ENCODE results near the gene SLC29A1. TPM values are rescaled to one million over a fixed set of nuclear protein-coding genes. Genes with fewer than 3 reads are reported as not detected.

Gene SLC29A1
- total and polyA plus RNA-seq, 9 of the 15 experiments (the other 6 are each of a cell fraction or from before 2014, with no cell fraction given) = 18.9 to 170 (median 57.7) TPM

DNA sequence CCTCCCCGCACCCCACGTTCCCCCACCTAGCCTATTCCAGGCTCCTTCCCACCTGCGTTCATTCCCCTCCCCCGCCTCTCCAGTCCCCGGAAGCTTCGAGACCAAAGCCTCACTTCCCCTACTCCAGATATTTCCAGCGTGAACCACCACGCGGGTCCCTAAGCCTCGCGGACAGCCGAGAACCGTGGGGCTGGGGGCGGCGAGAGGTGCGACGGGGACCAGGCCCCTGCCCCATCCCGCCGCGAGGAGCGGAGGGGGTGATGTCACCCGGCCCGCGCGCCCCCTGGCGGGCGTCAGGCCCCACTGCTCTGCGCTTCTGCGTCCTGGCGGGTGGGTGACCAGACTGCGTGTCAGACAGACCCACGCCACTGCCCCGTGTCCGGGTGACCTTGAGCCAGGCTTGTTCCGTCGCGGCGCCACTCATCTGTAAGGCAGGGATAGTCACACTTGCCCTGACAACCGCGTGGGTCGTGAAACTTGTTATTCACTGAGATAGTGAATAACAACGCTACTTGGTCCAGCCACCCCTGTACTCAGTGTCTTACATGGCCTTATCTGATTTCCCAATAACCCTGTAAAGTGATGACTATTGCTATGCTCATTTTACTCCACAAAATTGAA lies 14.5 kb downstream of the SLC29A1 start (continued):
- TF ChIP-seq, protein P1, sequence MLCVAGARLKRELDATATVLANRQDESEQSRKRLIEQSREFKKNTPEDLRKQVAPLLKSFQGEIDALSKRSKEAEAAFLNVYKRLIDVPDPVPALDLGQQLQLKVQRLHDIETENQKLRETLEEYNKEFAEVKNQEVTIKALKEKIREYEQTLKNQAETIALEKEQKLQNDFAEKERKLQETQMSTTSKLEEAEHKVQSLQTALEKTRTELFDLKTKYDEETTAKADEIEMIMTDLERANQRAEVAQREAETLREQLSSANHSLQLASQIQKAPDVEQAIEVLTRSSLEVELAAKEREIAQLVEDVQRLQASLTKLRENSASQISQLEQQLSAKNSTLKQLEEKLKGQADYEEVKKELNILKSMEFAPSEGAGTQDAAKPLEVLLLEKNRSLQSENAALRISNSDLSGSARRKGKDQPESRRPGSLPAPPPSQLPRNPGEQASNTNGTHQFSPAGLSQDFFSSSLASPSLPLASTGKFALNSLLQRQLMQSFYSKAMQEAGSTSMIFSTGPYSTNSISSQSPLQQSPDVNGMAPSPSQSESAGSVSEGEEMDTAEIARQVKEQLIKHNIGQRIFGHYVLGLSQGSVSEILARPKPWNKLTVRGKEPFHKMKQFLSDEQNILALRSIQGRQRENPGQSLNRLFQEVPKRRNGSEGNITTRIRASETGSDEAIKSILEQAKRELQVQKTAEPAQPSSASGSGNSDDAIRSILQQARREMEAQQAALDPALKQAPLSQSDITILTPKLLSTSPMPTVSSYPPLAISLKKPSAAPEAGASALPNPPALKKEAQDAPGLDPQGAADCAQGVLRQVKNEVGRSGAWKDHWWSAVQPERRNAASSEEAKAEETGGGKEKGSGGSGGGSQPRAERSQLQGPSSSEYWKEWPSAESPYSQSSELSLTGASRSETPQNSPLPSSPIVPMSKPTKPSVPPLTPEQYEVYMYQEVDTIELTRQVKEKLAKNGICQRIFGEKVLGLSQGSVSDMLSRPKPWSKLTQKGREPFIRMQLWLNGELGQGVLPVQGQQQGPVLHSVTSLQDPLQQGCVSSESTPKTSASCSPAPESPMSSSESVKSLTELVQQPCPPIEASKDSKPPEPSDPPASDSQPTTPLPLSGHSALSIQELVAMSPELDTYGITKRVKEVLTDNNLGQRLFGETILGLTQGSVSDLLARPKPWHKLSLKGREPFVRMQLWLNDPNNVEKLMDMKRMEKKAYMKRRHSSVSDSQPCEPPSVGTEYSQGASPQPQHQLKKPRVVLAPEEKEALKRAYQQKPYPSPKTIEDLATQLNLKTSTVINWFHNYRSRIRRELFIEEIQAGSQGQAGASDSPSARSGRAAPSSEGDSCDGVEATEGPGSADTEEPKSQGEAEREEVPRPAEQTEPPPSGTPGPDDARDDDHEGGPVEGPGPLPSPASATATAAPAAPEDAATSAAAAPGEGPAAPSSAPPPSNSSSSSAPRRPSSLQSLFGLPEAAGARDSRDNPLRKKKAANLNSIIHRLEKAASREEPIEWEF (CRISPR knock-in tag; IDR thresholded peaks at IDR 0.05) = no peak
- TF ChIP-seq MAFG (tag; conservative IDR thresholded peaks at IDR 0.05) (no peak), JUNB (CRISPR knock-in tag; conservative IDR thresholded peaks at IDR 0.05) (peak; percentile 61), FIP1L1 (IDR thresholded peaks at IDR 0.05; ENCODE audit: low read depth, low read length, poor library complexity, severe bottlenecking) (peak; percentile 46), HNRNPLL (IDR thresholded peaks at IDR 0.05; ENCODE audit: low read depth, low read length, poor library complexity, severe bottlenecking) (no peak), NEUROD1 (IDR thresholded peaks at IDR 0.05; ENCODE audit: borderline replicate concordance, low read depth, low read length, partially characterized antibody) (peak; percentile 65), HDAC6 (IDR thresholded peaks at IDR 0.05; ENCODE audit: low read depth, low read length) (0 out of 2 replicates have a peak, but pooled peaks have one; percentile 27), SIN3A (IDR thresholded peaks at IDR 0.05; ENCODE audit: borderline replicate concordance in 2 of 2, control insufficient read depth in 1 of 2, low read depth in 2 of 2, low read length in 2 of 2) (no peak), ZKSCAN1 (IDR thresholded peaks at IDR 0.05; ENCODE audit: low read depth, low read length) (no peak; the same call in 1 of the 2 replicates), HSF4 (CRISPR knock-in tag; IDR thresholded peaks at IDR 0.05; ENCODE audit: borderline replicate concordance) (no peak), ZNF444 (CRISPR knock-in tag; IDR thresholded peaks at IDR 0.05) (no peak), ZNF175 (CRISPR knock-in tag; IDR thresholded peaks at IDR 0.05; ENCODE audit: low read depth) (peak; percentile 76; the same call in 1 of the 2 replicates)
- TF ChIP-seq, protein P2, sequence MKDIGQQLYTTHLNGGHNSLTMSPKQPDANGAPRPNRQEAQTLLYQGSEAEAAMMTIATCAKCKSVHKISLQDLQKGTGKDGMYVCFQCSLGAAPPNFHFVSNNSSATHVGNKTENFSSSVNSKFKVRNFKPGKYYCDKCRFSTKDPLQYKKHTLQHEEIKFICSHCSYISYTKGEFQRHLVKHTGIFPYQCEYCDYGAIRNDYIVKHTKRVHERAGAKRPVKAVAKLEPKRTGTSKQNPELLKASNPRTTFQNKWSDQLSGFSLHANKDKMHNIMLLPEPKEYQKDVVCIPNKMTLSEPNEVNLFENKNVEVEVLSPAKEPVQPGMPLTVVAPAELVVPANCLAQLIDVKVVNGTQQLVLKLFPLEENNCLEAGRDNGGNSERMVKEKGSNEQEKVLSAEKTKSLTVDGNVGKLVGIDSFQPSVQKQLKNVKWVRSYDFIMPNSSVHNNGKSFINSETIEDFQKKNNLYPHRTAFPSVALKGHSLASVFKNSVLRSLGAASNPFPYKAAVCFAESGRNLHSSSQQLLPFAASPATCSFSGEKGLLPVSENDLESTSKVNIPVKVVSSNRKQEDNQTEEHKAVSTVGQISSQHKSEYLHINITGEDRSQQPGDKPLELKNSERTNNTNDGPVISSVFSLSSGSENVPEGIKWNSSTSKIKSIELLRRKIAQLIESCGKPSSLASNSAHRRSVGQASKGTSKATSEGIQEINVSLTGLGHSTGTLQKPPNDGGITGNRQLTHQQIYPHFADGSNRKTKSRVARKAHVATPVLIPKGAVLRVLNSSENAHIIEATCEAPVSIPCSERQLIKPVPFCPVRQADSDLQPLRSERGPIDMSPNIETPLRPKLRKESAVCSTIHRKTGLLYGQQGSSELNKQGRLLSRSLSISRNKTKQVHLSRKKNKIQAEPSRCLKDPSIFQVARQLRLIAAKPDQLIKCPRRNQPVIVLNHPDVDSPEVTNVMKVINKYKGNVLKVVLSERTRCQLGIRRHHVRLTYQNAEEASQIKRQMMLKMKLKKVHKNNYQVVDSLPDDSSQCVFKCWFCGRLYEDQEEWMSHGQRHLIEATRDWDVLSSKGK (CRISPR knock-in tag; IDR thresholded peaks at IDR 0.05) = no peak
- TF ChIP-seq, protein P3, sequence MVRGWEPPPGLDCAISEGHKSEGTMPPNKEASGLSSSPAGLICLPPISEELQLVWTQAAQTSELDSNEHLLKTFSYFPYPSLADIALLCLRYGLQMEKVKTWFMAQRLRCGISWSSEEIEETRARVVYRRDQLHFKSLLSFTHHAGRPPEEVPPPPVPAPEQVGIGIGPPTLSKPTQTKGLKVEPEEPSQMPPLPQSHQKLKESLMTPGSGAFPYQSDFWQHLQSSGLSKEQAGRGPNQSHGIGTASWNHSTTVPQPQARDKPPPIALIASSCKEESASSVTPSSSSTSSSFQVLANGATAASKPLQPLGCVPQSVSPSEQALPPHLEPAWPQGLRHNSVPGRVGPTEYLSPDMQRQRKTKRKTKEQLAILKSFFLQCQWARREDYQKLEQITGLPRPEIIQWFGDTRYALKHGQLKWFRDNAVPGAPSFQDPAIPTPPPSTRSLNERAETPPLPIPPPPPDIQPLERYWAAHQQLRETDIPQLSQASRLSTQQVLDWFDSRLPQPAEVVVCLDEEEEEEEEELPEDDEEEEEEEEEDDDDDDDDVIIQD (CRISPR knock-in tag; IDR thresholded peaks at IDR 0.05) = no peak
- TF ChIP-seq, protein P4, sequence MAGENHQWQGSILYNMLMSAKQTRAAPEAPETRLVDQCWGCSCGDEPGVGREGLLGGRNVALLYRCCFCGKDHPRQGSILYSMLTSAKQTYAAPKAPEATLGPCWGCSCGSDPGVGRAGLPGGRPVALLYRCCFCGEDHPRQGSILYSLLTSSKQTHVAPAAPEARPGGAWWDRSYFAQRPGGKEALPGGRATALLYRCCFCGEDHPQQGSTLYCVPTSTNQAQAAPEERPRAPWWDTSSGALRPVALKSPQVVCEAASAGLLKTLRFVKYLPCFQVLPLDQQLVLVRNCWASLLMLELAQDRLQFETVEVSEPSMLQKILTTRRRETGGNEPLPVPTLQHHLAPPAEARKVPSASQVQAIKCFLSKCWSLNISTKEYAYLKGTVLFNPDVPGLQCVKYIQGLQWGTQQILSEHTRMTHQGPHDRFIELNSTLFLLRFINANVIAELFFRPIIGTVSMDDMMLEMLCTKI (IDR thresholded peaks at IDR 0.05; ENCODE audit: partially characterized antibody) = no peak
